HepG2 (cell line): ENCODE data around the gene JAKMIP3. TPM values are rescaled to one million over a fixed set of nuclear protein-coding genes. Genes with fewer than 3 reads are reported as not detected.

Experiments used
- ATAC-seq: fragments of 200-7000 bp; cut with Tn5 transposase; 3 replicates; pipeline ENCODE4 v1.9.1; 2020; ENCODE audit warnings: mild to moderate bottlenecking, moderate library complexity
- BruUV-seq: library from RNA; stranded (reverse); fragments of 400-500 nt; replicated peaks from 2 replicates; lab custom pipeline; 2021; lab: Mats Ljungman, UMichigan
- CTCF ChIA-PET: fragments of 300-600 bp; formaldehyde crosslinking; extraction: SDS; loops from one replicate; lab custom pipeline; 2021; ENCODE audit warnings: low total read pairs, inconsistent platforms, low intra/inter-chr PET ratio; lab: Yijun Ruan, JAX
- POLR2A ChIA-PET: fragments of 350-600 bp; sonication (Branson Sonifier 250); formaldehyde crosslinking; loops from one replicate; lab custom pipeline; 2020; ENCODE audit warnings: antibody characterized with exemption, inconsistent platforms; lab: Yijun Ruan, JAX
- DNase-seq: peaks from one replicate; pipeline ENCODE4 v3.0.0-alpha.2; 2015; ENCODE audit warnings: low spot score
- FAIRE-seq: peaks from 3 replicates; lab custom pipeline; 2011; peaks lifted over from hg19 to GRCh38; lab: Jason Lieb, UNC
- H2AFZ ChIP-seq: one replicate; pipeline ENCODE4 v1.6.1; 2011; ENCODE audit warnings: low read length, inconsistent platforms
- H3K27ac ChIP-seq: fragments of 300-600 bp; 3 replicates; pipeline ENCODE4 v1.8.0; 2011; ENCODE audit warnings: mixed run types, mild to moderate bottlenecking, mixed read lengths, low read length, inconsistent platforms; ENCODE audit not compliant: insufficient read depth; ENCODE audit errors: extremely low read length
- H3K27me3 ChIP-seq, 2 experiments: fragments of 200-600 bp in 1 of 2; 2 replicates in 1 of 2; 3 replicates in 1 of 2; pipeline versions ENCODE4 v1.6.0 to v1.8.0; 2011; ENCODE audit warnings: low read length in 2 of 2, mild to moderate bottlenecking in 2 of 2, moderate library complexity in 2 of 2, inconsistent platforms in 1 of 2; ENCODE audit not compliant: insufficient read depth in 2 of 2, control insufficient read depth in 1 of 2
- H3K36me3 ChIP-seq, 2 experiments: fragments of 200-600 bp in 1 of 2; replicated peaks in 1 of 2; 2 replicates in 1 of 2; 3 replicates in 1 of 2; pipeline versions ENCODE4 v1.5.1 to v1.8.0; 2011; ENCODE audit warnings: low read length in 2 of 2, inconsistent platforms in 1 of 2; ENCODE audit not compliant: insufficient read depth in 2 of 2, control insufficient read depth in 1 of 2
- H3K4me1 ChIP-seq: 2 replicates; pipeline ENCODE4 v1.5.1; 2012; ENCODE audit warnings: low read length, inconsistent platforms; ENCODE audit not compliant: insufficient read depth
- H3K4me2 ChIP-seq: 2 replicates; pipeline ENCODE4 v1.6.0; 2011; ENCODE audit warnings: low read depth, low read length, inconsistent platforms
- H3K4me3 ChIP-seq, 3 experiments: fragments of 200-600 bp in 1 of 3; sonication (generic), shearing (Covaris generic) in 1 of 3; replicated peaks in 1 of 3; 2 replicates each; pipeline ENCODE4 v1.5.1; 2011 to 2016; ENCODE audit warnings: low read length in 3 of 3, inconsistent platforms in 2 of 3, low read depth in 2 of 3, mild to moderate bottlenecking in 2 of 3, control low read depth in 1 of 3, mixed read lengths in 1 of 3; ENCODE audit not compliant: insufficient read depth in 1 of 3
- H3K79me2 ChIP-seq: one replicate; pipeline ENCODE4 v1.6.1; 2011; ENCODE audit warnings: low read length, inconsistent platforms; ENCODE audit not compliant: insufficient read depth
- H3K9ac ChIP-seq: 2 replicates; pipeline ENCODE4 v1.6.0; 2011; ENCODE audit warnings: mild to moderate bottlenecking, low read depth, low read length, inconsistent platforms; ENCODE audit not compliant: insufficient read depth
- H3K9me3 ChIP-seq: 2 replicates; pipeline ENCODE4 v1.5.1; 2012; ENCODE audit warnings: mild to moderate bottlenecking, low read length
- H4K20me1 ChIP-seq: 2 replicates; pipeline ENCODE4 v1.6.0; 2011; ENCODE audit warnings: inconsistent platforms, mild to moderate bottlenecking, low read length, moderate library complexity; ENCODE audit not compliant: insufficient read depth
- HBP1 ChIP-seq: IDR thresholded peaks from 2 replicates; pipeline ENCODE4 v1.6.1; 2016; ENCODE audit warnings: low read depth, control low read depth
- NR2F1 ChIP-seq, 2 experiments: fragments of 450-650 bp in 1 of 2; formaldehyde crosslinking in 1 of 2; IDR thresholded peaks; 2 replicates each; pipeline versions ENCODE4 v1.5.0 to v1.6.1; 2016 to 2020; ENCODE audit warnings: mild to moderate bottlenecking in 1 of 2, missing compliant biosample characterization in 1 of 2, missing genetic modification reagents in 1 of 2, moderate library complexity in 1 of 2
- TERF1 ChIP-seq: sonication (generic); formaldehyde crosslinking; IDR thresholded peaks from 2 replicates; pipeline ENCODE4 v1.8.0; 2022; ENCODE audit warnings: mild to moderate bottlenecking, missing genetic modification reagents, moderate library complexity
- ZFP36L2 ChIP-seq: sonication (generic); formaldehyde crosslinking; IDR thresholded peaks from 2 replicates; pipeline ENCODE4 v1.4.0; 2020; ENCODE audit warnings: missing genetic modification reagents
- ZNF550 ChIP-seq: sonication (generic); formaldehyde crosslinking; IDR thresholded peaks from 2 replicates; pipeline ENCODE4 v1.4.0; 2020; ENCODE audit warnings: mild to moderate bottlenecking, missing genetic modification reagents, borderline replicate concordance
- WGBS: methylation state at CpG from one replicate; pipeline ENCODE4 v1.1.6; 2017; ENCODE audit warnings: low lambda C conversion rate; 5-methylcytosine and 5-hydroxymethylcytosine counted together
- in situ Hi-C: cut with HindIII; loops from 2 replicates; pipeline ENCODE4 v1.10.0; 2017; ENCODE audit warnings: low pct_unique_long_range_greater_than_20kb; ENCODE audit not compliant: extremely low pct_ligation_motif_present
- intact Hi-C: fragments of 100-400 bp; cut with micrococcal nuclease; formaldehyde crosslinking; loops from one replicate; pipeline ENCODE4 v1.10.0; 2022; ENCODE audit not compliant: unreplicated experiment
- polyA plus RNA-seq, 8 experiments: library from polyadenylated mRNA; depleted of rRNA in 3 of 8; stranded (reverse) in 7 of 8; unstranded in 1 of 8; fragments of >200 nt; fragmentation: Illumina TruSeq in 4 of 8; extraction: Trizol in 4 of 8; gene quantifications; 2 replicates each; pipeline versions ENCODE4 v1.2.1 to v1.2.3, GENCODE V29; 2011 to 2016; ENCODE audit warnings: low read depth in 4 of 8, missing spikeins in 1 of 8, mixed read lengths in 1 of 8; ENCODE audit not compliant: insufficient read depth in 1 of 8
- total RNA-seq, 5 experiments: library from RNA; depleted of rRNA; stranded (reverse); fragments of >200 nt; fragmentation: Illumina TruSeq; extraction: Trizol; gene quantifications; 2 replicates each; pipeline ENCODE4 v1.2.3, GENCODE V29; 2016; ENCODE audit warnings: low read depth in 1 of 5

JAKMIP3 gene
- total and polyA plus RNA-seq, 2 of the 13 experiments (the other 11 are each of a cell fraction or from before 2014, with no cell fraction given) = 0.03 to 0.11 TPM

GRCh38 chr10:132109341-132110110 lies 43.8 kb downstream of the JAKMIP3 start:
- Histone ChIP-seq H3K27me3 (peaks cover 0 to 30% of the 10 kb centered on the region in 2 experiments; a peak in 4 of 5 replicates), H3K79me2 (no peaks in the 10 kb centered on the region), H3K4me1 (no peaks in the 10 kb centered on the region), H3K4me2 (no peak overlapping the region), H3K27ac (no peak overlapping the region), H2AFZ (no peak overlapping the region), H3K36me3 (no peaks in the 10 kb centered on the region), H3K4me3 (no peak overlapping the region), H3K9ac (no peak overlapping the region), H3K9me3 (no peaks in the 10 kb centered on the region), H4K20me1 (no peaks in the 10 kb centered on the region)
- in situ Hi-C loops (no loop called here), intact Hi-C loops (no loop called here)
- BruUV-seq = no TSS peak
- no peak for ATAC-seq
- TF ChIP-seq ZNF550 = no peak
- no peak for TF ChIP-seq HBP1 (CRISPR knock-in tag)
- no peak for TF ChIP-seq ZFP36L2
- no peak for TF ChIP-seq TERF1 (CRISPR knock-in tag)
- no peak for TF ChIP-seq NR2F1 (CRISPR knock-in tag; IDR thresholded peaks at IDR 0.05)
- FAIRE-seq = no peak
- ChIA-PET CTCF (no interaction called here), POLR2A (no interaction called here)
- no peak for DNase-seq
- WGBS = 51% methylated on average over 16 of the region's 19 CpGs
